Stimulated activated CD4-positive, alpha-beta T cell treated with anti-CD3 and anti-CD28 coated beads, Interleukin-2, amount 100 ng/mL, for 48 hours (primary cell): ENCODE data around the gene RAD51B.
A peak's percentile ranks its signal among the peaks of the same experiment; 100 is the strongest.
"Not testable (repeated sequence)": the region's sequence is repeated elsewhere in the genome, so short reads cannot be mapped to it uniquely, and the experiment has no call there.

ENCODE experiments used
- DNase-seq, 2 donors: peaks; one replicate each; pipeline ENCODE4 v3.0.0-alpha.2; 2020

RAD51B gene

DNA sequence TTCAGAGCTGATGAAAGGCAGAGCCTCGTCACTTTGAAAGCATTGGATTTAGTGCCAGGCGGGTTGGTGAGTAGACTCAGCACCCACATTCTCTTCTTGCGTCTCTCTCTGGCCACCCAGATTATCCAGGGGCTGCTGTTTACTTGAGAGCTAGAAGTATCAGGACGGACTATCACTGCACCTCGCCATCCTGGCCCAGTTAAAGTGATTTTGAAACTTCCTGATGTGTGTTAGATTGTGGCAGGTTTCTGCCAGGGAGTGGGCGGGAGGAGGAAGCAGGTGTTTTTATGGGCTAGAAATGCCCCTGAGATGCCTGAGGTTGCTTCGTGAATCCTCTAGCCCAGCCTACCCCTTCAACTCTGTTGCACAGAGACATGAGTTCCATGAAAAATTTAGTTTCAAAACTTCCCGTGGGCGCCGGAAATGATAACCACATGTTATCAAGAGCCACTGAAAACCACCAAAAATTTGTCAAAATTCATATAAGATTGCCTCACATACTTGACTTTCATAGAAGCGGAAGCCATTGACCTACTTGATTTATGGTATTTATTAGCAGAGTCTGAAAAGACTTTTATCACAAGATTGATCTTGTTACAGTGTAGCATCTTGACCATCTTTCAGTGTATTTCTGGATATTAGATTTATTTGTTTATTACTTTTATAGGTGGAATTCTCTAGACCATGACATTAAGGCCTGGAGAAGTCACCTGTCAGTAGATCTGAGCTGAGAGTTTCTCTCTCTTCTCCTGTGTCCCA, 466.0 kb downstream of the RAD51B start:
- peak; percentile 47 to 67 for DNase-seq

DNA sequence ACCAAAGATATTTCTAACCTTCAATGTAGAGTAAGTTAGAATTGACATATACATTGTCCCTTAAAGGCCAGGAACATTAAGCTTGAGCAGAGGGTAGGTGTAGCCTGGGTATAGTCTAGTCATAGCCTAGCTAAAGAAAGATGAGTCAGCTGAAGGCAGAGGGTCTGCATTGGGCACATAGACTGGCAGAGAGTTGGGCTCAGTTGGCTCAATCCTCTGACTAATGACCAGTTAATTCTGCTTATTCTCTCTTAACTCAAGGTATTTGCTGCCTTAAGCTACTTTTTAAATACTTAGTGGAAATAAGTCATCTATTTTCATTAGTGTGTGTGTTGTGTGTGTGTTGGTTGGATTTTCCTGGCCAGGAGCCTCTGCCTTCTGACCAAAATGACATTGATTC, 467.1 kb downstream of the RAD51B start:
- DNase-seq, result no peak

DNA sequence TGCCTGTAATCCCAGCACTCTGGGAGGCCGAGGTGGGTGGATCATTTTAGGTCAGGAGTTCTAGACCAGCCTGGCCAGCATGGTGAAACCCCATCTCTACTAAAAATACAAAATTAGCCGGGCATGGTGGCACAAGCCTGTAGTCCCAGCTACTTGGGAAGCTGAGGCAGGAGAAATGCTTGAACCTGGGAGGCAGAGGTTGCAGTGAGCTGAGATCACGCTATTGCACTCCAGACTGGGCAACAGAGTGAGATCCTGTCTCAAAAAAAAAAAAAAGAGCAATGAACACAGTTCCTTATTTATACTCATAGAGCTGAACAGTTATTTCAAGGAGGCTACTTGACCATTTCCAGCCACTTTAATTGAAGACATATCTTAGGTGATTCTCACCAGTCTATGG, 469.9 kb downstream of the RAD51B start:
- not testable (repeated sequence) for DNase-seq

DNA sequence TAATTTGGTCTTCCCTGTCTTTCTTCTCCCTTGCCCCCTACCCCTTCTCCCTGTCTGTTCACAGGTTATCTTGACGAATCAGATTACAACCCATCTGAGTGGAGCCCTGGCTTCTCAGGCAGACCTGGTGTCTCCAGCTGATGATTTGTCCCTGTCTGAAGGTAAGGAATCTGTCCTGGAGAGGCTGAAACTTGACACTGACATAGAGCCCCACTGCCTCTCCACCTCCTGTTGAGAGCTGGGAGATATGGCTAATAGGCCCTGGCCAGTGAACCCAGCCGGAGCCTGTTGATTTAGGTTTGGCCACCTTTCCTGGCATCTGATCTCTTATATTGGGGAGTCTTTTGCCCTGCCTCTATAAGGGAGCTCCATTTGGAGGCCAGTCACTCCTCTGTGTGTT, 472.2 kb downstream of the RAD51B start:
- no peak for DNase-seq

DNA sequence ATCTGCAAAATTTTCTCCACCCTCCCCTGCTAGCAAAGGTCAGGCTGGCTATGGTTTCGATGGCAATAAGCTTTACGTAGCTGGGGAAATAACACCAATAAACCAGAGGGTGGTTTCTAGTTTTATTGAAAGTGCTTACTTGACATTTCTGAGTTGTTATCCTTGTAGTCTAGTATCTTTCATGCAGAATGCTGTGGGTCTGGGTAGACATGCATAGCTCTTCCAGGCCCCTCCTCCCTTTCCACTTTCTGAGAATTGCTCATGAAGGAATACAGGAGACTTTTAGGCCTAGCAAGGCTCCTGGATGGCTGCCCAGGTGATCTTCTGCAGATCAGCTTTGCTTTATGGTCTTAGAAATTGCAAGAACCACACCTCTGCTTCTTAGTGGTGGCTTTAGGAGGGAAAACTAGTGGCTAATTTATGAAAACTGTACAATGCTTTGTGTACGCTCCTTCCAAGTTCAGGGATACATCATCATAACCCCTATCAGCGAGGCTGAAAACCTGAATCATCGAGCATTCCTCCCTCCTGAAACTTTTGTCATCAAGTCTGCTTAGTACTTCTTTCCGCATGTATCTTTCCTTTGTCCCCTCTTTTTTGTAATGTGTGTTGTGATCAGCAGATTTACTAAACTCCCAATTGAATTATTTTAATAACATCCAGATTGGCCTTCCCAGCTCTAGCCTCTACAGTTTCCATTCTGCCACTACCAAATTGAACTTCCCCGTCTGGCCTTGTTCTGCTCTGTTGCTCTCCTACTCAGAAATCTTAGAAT, 473.0 kb downstream of the RAD51B start:
- DNase-seq, result no peak

DNA sequence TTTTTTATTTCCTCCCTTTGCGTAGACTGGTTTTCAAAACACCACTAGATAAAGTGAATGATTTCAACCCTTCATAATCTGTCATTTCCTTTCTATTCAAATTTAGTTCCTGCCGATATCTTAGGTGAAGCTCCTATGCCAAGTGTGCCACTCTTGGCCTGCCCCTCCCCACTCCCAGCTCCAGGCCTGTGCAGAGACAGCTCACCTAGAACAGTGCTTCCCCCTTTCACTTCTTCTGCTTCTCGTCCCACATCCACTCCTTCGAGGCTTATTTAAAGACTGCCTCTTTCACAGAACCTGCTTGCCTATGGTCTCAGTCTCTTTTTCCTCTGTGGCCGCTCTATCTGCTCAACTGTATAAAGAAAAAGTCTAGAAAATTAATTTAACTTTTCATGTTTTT, 473.8 kb downstream of the RAD51B start:
- DNase-seq, result no peak

DNA sequence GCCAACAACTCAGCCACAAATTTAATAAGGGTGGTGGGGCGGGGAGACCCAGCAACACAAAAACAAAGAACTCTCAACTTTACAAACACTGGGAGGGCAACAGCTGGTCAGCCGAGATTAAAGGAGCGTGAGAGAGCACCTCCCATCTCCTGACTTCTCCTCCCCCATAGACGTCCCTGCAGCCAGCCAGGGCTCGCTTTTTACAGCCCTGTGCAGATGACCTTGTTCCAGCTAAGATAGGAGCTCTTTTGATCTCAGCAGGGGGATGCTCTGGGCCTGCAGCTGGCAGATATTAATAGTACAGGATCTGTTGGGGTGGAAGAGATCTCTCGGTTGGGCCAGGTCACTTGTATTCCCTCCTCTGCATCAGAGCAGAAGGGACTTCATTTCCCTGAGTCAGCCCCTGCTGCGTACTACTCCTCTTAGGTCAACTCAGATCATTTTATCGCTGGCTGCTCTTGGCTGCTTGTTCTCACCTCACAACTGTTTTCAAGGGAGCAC, 475.8 kb downstream of the RAD51B start:
- no peak for DNase-seq

DNA sequence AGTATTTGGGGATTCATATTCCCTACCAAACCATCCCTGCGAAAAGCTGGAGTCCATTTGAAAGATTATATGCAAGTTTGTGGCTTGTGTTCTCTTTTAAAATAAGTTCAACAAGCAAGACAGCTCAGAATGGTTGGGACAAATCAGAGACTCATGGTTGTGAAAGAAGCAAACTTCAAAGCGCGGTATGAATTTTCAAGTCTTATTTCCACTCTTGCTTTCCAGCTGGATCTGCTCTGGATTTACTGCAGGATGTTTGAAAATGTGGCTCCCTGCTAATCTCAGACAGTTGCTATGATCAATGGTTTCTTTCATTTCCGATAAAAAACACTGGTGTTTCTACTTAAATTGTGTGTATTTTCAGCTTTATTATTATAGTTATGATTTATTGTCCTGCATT, 477.5 kb downstream of the RAD51B start:
- DNase-seq, result no peak

DNA sequence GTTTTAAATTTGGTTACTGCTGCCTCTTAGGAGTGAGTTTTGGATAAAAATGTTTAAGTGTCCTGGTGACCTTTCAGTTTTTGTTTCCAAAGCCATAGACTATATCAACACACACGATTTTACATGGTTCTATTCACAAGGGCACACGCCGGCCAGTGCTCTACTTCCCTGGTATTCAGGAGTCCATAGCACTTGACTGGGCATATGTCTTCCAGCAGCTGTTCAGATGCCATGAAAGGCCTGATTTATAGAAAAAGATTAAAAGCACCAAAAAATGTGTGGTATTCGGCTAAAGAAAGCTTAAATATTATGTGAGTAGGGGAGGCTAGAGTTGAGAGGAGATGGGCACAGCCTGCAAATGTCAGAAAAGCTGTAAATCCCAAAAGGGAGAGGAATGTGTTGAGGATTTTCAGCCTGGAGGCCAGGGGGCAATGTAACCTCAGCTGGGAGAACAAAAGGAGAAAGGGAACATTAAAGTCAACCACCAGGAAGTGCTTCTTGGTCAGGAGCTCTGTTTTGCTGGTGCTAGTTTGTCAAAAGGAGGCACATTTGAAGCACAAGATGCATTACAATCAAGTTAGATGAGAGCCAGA, 478.4 kb downstream of the RAD51B start:
- no peak for DNase-seq

DNA sequence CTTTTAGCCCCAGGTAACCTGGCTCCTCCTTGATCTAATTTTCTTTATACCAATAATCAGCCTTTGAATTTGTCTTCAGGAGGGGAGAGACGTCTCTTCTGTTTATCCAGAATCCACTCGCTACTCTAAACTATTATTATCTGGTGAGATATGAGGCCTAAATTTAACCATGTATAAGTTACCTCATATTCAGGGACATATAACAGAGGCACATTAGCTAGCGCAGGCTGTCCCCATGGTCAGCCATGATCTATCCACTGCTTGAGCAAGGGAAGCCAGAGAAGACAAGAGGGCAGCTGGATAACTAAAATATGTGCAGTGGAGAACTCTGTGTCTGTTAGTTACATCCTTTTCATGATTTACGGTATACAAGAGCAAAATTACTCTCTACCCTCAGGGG, 481.0 kb downstream of the RAD51B start:
- no peak for DNase-seq

DNA sequence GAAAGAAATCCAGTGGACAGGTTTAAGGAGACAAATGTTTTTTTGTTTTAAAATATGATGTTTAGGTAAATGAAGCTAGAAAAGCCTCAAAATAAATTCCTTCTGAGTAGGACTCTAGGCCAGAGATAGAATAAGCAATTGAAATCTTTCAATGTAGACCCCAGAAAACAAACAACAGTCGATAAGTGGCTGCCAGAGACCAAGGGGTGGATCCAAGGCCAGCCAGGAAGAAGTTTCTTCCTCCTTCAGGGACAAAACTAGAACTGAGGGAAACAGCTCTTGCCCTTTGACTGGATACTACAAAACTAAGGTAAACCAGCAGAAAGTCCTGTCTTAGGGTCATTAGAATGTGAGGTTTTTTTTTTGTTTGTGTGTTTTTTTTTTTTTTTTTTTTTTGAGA, 481.6 kb downstream of the RAD51B start:
- no peak for DNase-seq

DNA sequence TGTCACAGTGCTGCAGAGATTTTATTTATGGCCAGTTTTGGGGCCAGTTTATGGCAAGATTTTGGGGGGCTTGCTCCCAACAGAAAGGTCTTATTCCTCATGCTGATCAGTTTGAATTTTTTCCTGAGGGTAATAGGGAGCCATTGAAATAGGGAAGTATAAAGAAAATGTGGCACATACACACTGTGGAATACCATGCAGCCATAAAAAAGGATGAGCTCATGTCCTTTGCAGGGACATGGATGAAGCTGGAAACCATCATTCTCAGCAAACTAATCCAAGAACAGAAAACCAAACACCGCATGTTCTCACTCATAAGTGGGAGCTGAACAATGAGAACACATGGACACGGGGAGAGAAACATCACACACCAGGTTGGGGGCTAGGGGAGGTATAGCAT, 483.4 kb downstream of the RAD51B start:
- DNase-seq, result not testable (repeated sequence)

DNA sequence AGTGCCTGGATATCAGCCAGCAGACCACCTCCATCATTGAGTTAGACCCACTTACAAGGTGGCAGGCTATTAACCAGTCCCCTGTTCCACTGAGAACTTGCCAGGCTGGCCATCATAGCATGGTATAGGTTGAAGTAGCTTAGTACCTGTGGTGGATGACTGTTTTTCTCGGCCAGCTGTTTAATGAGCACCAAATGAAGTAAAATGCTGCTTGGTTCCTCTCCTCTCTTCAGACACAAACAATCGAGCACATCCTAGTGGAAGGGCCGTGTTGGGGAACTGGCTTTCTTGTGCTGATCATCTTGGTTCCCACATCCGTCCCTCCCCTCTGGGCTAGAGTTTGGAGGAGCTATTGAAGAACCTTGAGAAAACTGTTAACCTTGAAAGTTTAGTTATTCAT, 486.2 kb downstream of the RAD51B start:
- no peak for DNase-seq

DNA sequence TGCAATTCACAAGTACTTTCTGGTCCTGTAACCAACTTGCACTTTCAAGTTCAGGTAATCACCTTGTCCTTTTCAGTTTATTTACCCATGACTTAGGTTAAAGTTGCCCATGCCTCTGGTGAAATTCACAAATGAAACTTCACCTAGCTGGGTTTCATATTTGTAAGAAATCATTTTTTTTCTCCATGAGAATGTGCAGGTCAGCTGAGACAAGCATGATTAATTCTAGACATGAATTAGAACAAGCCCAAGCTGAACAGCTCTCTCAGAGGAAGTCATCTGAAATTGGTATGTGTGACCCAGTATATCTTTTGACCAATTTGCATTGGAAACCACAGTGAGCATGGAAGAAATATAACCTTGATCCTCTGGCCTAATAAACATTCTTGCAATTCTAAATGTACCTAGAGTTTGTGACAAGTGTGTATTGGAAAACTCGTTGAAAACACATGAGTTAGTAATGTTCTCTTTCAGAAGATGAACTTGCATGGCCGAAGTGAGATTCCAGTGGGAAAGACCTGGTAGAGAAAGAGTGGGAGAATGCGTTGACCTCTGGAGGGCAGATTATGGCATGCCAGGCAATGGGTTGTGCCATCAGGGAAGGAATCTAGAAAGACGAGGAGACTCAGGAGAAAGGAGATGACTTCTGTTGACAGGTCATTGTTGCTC, 486.8 kb downstream of the RAD51B start:
- no peak for DNase-seq

DNA sequence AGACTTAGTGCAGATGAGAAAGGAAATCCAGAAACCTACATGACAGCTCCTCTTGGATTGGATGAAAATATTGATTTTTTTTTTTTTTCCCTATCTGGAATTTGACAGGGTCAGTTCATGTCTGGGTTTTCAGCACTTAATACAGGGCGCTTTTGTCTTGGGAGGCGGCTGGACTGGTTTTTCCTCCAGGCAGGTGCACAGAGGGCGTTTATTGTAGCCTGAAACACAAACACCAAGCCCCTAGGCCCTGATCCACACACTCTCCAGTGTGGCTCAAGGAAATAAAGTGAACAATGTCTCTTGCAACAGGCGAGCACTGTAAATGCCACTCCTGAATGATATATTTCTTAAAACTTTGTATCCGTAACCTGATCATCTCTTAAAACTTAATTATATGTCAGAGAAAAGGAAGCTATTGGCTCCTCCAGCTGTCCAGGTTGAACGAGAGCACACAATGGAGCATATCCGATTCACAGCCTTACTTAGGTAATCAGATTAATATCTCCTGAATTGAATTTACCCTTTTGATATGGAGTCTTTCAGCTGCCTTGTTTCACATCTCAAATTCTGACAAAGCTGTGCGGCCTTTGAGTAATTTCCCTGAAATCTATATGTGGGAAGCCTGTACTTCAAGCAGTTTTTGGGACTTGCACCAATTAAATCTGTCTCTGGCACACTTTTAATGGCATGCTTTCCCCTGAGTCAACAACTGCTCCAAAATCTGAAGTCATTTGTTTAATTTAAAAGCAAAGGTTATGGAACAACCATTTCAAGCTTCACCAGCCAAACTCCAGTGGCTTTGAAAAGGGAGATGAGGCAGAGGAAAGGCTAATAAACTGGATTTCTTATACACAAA, 487.6 kb downstream of the RAD51B start:
- DNase-seq, result no peak

DNA sequence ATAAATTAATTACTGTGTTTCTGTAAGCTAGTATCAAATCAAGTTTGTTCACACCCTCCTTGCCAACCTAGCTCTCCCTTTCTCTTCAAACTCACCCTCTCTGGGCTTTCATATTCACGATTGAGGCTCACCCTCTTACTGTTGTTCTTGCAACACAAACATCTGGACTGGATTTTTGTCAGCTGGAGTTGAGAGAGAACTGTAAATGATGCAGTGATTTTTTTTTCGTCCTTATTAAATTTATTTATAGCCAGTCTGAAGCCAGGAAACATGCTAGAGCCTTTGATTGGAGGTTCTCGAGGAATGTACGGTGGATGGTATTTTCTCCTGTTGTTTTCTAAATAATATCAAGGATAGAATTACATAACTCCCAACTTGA, 488.2 kb downstream of the RAD51B start:
- DNase-seq, result no peak

DNA sequence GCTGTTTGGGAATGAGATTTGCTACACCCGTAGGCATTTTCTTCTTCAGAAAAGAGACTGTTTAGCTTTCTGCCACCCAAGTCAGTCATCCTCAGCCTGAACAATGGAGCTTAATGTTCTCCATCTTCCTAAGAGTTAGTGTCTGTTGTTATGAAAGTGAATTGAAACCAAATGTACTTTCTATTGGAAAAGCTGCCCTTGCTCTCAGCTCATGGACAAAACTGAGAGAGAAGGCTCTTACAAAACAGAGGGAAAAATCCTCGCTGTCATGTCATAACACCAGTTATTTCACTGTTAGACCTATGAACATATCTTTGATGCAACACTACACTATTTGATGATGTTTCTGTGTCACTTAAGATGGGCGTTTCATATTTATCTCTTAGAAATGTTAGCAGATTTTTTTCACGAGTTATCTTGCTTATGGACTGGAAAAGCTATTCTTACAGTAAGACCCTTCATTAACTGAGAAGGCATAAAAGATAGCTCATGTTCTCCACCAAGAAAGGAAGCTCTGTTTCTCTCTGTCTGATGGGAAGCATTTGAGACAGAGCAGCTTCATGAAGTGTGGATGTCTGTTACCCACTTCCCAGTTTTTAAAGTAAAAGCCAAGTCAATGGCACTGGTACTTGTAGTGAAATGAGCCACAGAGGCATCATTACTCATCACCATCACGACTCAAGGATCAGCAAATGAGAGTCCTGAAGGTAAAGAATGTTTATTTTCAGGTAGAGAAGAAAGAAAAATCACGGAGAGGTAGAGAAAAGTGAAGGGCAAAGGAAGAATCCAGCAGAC, 489.3 kb downstream of the RAD51B start:
- DNase-seq, result no peak

DNA sequence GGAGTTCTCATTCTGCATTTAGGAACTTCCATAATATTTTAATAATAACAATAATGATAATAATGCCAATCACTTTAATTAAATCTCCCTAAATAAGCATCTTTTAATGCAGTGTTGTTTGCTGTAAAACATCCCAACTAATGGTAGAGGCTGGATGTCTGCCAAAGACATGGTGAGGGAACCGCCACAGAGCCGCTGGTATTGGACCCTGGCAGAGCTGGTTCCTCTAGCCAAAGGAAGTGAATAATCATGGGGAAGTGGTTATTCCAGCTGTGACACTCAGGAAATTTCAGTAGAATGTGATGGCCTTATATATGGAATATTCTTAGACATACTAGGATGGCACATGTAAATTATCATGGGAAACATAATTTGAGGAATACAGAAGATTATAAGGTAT, 490.0 kb downstream of the RAD51B start:
- no peak for DNase-seq

DNA sequence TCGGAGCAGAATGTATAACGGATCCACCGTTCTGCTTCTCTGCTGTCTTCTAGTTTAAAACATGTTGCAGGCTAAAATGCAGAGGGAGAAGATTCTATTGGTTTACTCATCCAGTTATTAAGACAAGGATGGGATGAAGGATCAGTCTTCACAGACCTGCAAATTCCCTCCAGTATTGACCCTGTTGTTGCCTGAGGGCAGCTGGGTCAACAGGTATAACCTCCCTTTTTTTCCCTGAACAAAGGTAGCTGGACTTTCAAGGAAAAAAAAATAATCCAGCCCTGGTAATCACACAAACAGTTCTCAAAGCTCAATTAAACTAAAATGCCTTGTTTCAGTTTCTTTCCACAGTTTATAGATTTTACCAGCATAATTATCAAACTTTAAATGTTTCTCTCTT, 492.7 kb downstream of the RAD51B start:
- DNase-seq, result no peak

DNA sequence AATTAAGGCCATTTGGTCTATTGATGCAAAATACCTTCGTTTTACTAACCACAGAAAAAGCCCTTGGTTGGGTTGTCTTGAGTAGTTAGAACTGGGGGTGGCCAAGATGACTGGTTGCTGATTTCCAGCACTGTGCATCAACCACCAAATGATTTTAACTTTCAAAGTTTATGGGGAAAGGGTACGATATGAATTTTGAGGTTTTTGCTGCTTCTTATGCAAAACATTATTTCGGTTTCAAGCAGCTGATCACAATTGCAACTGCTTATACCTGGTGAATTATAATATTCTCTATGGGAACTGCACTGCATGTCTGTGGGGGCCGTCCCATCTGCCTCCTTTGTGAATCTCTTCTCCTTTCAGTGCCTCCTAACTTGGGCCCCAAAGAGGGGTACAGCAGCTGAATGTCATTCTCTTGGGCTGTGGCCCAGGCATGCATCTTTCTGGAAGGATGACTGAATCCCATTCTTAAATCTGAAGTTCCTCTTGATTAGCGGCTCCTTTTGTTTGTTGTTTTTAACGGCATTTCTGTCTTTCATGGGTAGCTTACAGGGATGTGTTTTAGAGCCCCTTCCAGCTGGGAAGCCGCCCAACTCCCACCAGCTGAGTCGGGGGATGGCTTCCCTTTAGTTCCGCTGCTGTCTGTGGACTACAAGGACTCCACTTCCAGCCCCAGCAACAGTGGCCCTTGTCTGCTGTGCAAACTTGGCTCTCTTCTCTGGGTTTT, 493.5 kb downstream of the RAD51B start:
- peak; percentile 16 to 20 for DNase-seq

DNA sequence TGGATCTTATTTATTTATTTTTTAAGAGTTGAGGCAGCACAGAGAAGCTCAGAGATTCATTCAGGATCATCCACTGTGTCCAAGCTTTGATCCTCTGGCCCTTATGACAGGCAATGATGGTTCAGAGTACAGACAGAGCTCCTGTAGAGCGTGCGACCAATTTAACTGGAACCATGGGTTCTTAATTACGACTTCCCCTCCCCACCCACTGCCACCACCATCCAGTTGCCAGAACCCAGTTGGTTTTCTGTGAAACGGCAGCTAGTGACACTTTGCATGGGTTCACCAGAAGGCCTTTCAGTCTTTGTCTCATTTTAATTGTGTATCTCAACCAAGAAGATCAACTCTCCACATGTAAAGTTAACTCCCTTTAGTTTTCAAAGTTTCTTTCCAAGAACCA, 495.1 kb downstream of the RAD51B start:
- no peak for DNase-seq
